ENCODE measurements around the gene MAP3K21.

DNA sequence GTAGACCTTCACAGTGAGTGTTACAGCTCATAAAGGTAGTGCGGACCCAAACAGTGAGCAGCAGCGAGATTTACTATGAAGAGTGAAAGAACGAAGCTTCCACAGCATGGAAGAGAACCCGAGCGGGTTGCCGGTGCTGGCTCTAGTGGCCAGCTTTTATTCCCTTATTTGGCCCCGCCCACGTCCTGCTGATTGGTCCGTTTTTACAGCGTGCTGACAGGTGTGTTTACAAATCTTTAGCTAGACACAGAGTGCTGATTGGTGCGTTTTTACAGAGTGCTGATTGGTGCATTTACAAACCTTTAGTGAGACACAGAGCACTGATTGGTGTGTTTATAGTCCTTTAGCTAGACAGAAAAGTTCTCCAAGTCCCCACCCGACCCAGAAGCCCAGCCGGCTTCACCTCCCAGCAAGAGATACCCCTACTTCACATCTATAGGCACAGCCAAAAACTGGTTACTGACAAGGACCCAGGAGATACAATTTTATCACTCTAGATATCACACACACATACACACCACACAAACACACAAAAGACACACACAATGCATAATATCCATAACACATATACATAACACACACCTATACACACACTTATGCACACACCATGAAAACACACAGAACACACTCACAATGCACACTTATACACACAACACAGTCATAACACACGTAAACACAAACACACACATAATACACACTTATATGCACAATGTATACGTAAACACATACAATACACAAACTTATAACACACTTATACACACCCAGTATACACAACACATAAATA is 68.5 kb downstream of the MAP3K21 start:
- TF ChIP-seq, protein P1, sequence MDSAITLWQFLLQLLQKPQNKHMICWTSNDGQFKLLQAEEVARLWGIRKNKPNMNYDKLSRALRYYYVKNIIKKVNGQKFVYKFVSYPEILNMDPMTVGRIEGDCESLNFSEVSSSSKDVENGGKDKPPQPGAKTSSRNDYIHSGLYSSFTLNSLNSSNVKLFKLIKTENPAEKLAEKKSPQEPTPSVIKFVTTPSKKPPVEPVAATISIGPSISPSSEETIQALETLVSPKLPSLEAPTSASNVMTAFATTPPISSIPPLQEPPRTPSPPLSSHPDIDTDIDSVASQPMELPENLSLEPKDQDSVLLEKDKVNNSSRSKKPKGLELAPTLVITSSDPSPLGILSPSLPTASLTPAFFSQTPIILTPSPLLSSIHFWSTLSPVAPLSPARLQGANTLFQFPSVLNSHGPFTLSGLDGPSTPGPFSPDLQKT (IDR thresholded peaks at IDR 0.05; ENCODE audit: borderline replicate concordance, low read depth, low read length): no peak
- TF ChIP-seq ZNF274 (IDR thresholded peaks at IDR 0.05; ENCODE audit: low read length) (no peak), ZNF274 (tag by site-specific recombination; IDR thresholded peaks at IDR 0.05; ENCODE audit: borderline replicate concordance) (no peak), GLIS2 (tag by site-specific recombination; IDR thresholded peaks at IDR 0.05) (no peak), ZBTB20 (tag by site-specific recombination; IDR thresholded peaks at IDR 0.05) (no peak), ZNF530 (tag by site-specific recombination; IDR thresholded peaks at IDR 0.05; ENCODE audit: low read depth) (no peak), ZNF792 (tag by site-specific recombination; IDR thresholded peaks at IDR 0.05) (no peak), ZNF544 (tag by site-specific recombination; IDR thresholded peaks at IDR 0.05) (no peak), HOXA7 (CRISPR knock-in tag; IDR thresholded peaks at IDR 0.05; ENCODE audit: borderline replicate concordance) (no peak), ZNF558 (tag by site-specific recombination; IDR thresholded peaks at IDR 0.05) (no peak), ZNF350 (tag by site-specific recombination; IDR thresholded peaks at IDR 0.05) (no peak)
- TF ChIP-seq, protein P2, sequence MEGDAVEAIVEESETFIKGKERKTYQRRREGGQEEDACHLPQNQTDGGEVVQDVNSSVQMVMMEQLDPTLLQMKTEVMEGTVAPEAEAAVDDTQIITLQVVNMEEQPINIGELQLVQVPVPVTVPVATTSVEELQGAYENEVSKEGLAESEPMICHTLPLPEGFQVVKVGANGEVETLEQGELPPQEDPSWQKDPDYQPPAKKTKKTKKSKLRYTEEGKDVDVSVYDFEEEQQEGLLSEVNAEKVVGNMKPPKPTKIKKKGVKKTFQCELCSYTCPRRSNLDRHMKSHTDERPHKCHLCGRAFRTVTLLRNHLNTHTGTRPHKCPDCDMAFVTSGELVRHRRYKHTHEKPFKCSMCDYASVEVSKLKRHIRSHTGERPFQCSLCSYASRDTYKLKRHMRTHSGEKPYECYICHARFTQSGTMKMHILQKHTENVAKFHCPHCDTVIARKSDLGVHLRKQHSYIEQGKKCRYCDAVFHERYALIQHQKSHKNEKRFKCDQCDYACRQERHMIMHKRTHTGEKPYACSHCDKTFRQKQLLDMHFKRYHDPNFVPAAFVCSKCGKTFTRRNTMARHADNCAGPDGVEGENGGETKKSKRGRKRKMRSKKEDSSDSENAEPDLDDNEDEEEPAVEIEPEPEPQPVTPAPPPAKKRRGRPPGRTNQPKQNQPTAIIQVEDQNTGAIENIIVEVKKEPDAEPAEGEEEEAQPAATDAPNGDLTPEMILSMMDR (tag by site-specific recombination; IDR thresholded peaks at IDR 0.05): no peak
- TF ChIP-seq, protein P3, sequence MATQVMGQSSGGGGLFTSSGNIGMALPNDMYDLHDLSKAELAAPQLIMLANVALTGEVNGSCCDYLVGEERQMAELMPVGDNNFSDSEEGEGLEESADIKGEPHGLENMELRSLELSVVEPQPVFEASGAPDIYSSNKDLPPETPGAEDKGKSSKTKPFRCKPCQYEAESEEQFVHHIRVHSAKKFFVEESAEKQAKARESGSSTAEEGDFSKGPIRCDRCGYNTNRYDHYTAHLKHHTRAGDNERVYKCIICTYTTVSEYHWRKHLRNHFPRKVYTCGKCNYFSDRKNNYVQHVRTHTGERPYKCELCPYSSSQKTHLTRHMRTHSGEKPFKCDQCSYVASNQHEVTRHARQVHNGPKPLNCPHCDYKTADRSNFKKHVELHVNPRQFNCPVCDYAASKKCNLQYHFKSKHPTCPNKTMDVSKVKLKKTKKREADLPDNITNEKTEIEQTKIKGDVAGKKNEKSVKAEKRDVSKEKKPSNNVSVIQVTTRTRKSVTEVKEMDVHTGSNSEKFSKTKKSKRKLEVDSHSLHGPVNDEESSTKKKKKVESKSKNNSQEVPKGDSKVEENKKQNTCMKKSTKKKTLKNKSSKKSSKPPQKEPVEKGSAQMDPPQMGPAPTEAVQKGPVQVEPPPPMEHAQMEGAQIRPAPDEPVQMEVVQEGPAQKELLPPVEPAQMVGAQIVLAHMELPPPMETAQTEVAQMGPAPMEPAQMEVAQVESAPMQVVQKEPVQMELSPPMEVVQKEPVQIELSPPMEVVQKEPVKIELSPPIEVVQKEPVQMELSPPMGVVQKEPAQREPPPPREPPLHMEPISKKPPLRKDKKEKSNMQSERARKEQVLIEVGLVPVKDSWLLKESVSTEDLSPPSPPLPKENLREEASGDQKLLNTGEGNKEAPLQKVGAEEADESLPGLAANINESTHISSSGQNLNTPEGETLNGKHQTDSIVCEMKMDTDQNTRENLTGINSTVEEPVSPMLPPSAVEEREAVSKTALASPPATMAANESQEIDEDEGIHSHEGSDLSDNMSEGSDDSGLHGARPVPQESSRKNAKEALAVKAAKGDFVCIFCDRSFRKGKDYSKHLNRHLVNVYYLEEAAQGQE (tag by site-specific recombination; IDR thresholded peaks at IDR 0.05): no peak
- TF ChIP-seq, protein P4, sequence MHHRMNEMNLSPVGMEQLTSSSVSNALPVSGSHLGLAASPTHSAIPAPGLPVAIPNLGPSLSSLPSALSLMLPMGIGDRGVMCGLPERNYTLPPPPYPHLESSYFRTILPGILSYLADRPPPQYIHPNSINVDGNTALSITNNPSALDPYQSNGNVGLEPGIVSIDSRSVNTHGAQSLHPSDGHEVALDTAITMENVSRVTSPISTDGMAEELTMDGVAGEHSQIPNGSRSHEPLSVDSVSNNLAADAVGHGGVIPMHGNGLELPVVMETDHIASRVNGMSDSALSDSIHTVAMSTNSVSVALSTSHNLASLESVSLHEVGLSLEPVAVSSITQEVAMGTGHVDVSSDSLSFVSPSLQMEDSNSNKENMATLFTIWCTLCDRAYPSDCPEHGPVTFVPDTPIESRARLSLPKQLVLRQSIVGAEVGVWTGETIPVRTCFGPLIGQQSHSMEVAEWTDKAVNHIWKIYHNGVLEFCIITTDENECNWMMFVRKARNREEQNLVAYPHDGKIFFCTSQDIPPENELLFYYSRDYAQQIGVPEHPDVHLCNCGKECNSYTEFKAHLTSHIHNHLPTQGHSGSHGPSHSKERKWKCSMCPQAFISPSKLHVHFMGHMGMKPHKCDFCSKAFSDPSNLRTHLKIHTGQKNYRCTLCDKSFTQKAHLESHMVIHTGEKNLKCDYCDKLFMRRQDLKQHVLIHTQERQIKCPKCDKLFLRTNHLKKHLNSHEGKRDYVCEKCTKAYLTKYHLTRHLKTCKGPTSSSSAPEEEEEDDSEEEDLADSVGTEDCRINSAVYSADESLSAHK (tag by site-specific recombination; IDR thresholded peaks at IDR 0.05): no peak

Data from HEK293 (cell line).